GM06990 (cell line): ENCODE data around the gene BTG2.
"Not testable (repeated sequence)": the region's sequence is repeated elsewhere in the genome, so short reads cannot be mapped to it uniquely, and the experiment has no call there.

ENCODE experiments used
- DNase-seq: peaks from one replicate; pipeline ENCODE4 v3.0.0-alpha.2; 2011; ENCODE audit not compliant: insufficient read length; ENCODE audit errors: extremely low read depth
- H3K27me3 ChIP-seq: replicated peaks from 2 replicates; pipeline ENCODE4 v1.6.0; 2011; ENCODE audit warnings: low read length; ENCODE audit not compliant: control insufficient read depth, insufficient read depth
- H3K36me3 ChIP-seq: 2 replicates; pipeline ENCODE4 v1.5.1; 2011; ENCODE audit warnings: low read length; ENCODE audit not compliant: control insufficient read depth, insufficient read depth
- H3K4me3 ChIP-seq: replicated peaks from 2 replicates; pipeline ENCODE4 v1.5.1; 2011; ENCODE audit warnings: low read depth, mild to moderate bottlenecking, control low read depth, low read length
- CTCF ChIP-seq: IDR thresholded peaks from 2 replicates; pipeline ENCODE4 v1.5.1; 2011; ENCODE audit warnings: low read length, control low read depth, mild to moderate bottlenecking, inconsistent platforms; ENCODE audit not compliant: insufficient read depth, poor library complexity, severe bottlenecking

Gene BTG2

GRCh38 chr1:203306965-203307541 lies 1.7 kb downstream of the BTG2 start:
- Histone ChIP-seq H3K36me3 (peaks cover 25% of the 10 kb centered on the region), H3K27me3 (no peaks in the 10 kb centered on the region), H3K4me3 (peak overlapping the region; percentile 98)
- TF ChIP-seq CTCF = no peak
- peak; percentile 64 for DNase-seq

GRCh38 chr1:203307641-203308126 lies 2.4 kb downstream of the BTG2 start:
- H3K4me3 ChIP-seq = peak overlapping the region; percentile 98
- peaks cover 25% of the 10 kb centered on the region for H3K36me3 ChIP-seq
- DNase-seq = no peak
- no peak for TF ChIP-seq CTCF
- no peaks in the 10 kb centered on the region for H3K27me3 ChIP-seq

GRCh38 chr1:203308328-203308922 lies 3.1 kb downstream of the BTG2 start:
- Histone ChIP-seq H3K36me3 (peaks cover 25% of the 10 kb centered on the region), H3K27me3 (no peaks in the 10 kb centered on the region)
- no peak for TF ChIP-seq CTCF

GRCh38 chr1:203308923-203309331 lies 3.6 kb downstream of the BTG2 start:
- no peak for TF ChIP-seq CTCF
- Histone ChIP-seq H3K36me3 (peaks cover 25% of the 10 kb centered on the region), H3K4me3 (peak overlapping the region; percentile 98), H3K27me3 (no peaks in the 10 kb centered on the region)
- no peak for DNase-seq

More at GRCh38 chr1:203308328-203308922, 3.1 kb downstream of the BTG2 start:
- no peak for DNase-seq
- H3K4me3 ChIP-seq = peak overlapping the region; percentile 98

- TF ChIP-seq CTCF = no peak
- no peak for DNase-seq
- H3K36me3 ChIP-seq = peaks cover 18% of the 10 kb centered on the region
- no peaks in the 10 kb centered on the region for H3K27me3 ChIP-seq
- H3K4me3 ChIP-seq = no peak overlapping the region
These were observed 6.3 kb downstream of the BTG2 start for GRCh38 chr1:203311368-203312301.

- not testable (repeated sequence) for DNase-seq, H3K27me3 ChIP-seq, H3K36me3 ChIP-seq, H3K4me3 ChIP-seq
These were observed 8.9 kb downstream of the BTG2 start for GRCh38 chr1:203314025-203314759.
